ENCODE measurements around the gene SLC25A34.
A peak's percentile ranks its signal among the peaks of the same experiment; 100 is the strongest.

GRCh38 chr1:15760520-15761211 is 24.6 kb downstream of the SLC25A34 start:
- TF ChIP-seq POLR2AphosphoS5 (IDR thresholded peaks at IDR 0.05; ENCODE audit: borderline replicate concordance, low read depth, low read length) (no peak), EZH2 (IDR thresholded peaks at IDR 0.05) (no peak), FOXP2 (optimal IDR thresholded peaks at IDR 0.05; ENCODE audit: control extremely low read depth, extremely low read length, insufficient read depth) (peak; percentile 53)

All from SK-N-MC (cell line).